ENCODE results near the gene DCHS2.

- no peak for TF ChIP-seq CTCF (IDR thresholded peaks at IDR 0.05)
- no peak for TF ChIP-seq EP300 (IDR thresholded peaks at IDR 0.05)
- TF ChIP-seq POLR2A (IDR thresholded peaks at IDR 0.05): no peak
Measured at GRCh38 chr4:154490234-154490582, 1.4 kb downstream of the DCHS2 start.

Data from tibial nerve (tissue), 4 donors.